ENCODE results near the gene RPAIN.

DNA sequence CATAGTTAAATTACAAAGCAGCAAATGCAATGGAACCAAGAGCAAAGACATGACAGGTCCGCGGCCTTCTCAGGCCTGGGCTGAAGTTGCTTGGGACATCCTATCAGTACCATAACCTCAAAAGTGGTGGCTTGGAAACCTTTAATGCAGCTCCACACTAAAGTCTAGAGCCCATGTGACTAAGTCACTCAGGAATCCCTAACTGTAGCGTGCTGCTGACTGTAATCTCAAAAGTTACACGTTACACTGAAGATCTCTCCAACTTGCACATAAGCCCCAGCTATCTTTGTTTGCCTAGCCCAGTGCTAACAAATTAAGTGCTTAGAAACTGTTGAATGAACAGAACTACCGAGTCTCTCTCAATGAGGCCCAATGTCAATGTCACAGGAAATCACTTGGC, 28.3 kb upstream of the RPAIN start:
- TF ChIP-seq SP4 (CRISPR knock-in tag; IDR thresholded peaks at IDR 0.05) (no peak), RFX5 (IDR thresholded peaks at IDR 0.05; ENCODE audit: low read depth, low read length) (no peak), ZNF605 (CRISPR knock-in tag; IDR thresholded peaks at IDR 0.05) (no peak), ZNF10 (CRISPR knock-in tag; IDR thresholded peaks at IDR 0.05; ENCODE audit: borderline replicate concordance, low read depth) (no peak)
